Smooth muscle cell (in vitro differentiated cells): Measurements from ENCODE around the gene UNC93B1. TPM values are rescaled to one million over a fixed set of nuclear protein-coding genes. Genes with fewer than 3 reads are reported as not detected.

Experiments used
- DNase-seq: peaks from one replicate; lab custom pipeline; 2025; ENCODE audit not compliant: unreplicated experiment; lab: John Stamatoyannopoulos, UW
- H2AFZ ChIP-seq: fragments of 200-600 bp; sonication (generic); 2 replicates; pipeline ENCODE4 v1.6.0; 2016; ENCODE audit warnings: antibody characterized with exemption, low read depth, mild to moderate bottlenecking
- H3F3A ChIP-seq: fragments of 200-600 bp; sonication (generic); 2 replicates; pipeline ENCODE4 v1.6.0; 2017; ENCODE audit warnings: antibody characterized with exemption, low read depth
- H3K27ac ChIP-seq: fragments of 200-600 bp; sonication (generic); 2 replicates; pipeline ENCODE4 v1.5.1; 2016; ENCODE audit warnings: low read depth, mild to moderate bottlenecking
- H3K27me3 ChIP-seq: fragments of 200-600 bp; sonication (generic); 2 replicates; pipeline ENCODE4 v1.6.1; 2016; ENCODE audit warnings: low read depth, mild to moderate bottlenecking
- H3K36me3 ChIP-seq: fragments of 200-600 bp; sonication (generic); 2 replicates; pipeline ENCODE4 v1.5.1; 2016; ENCODE audit warnings: low read depth
- H3K4me1 ChIP-seq: fragments of 200-600 bp; sonication (generic); 2 replicates; pipeline ENCODE4 v1.5.1; 2016; ENCODE audit warnings: low read depth
- H3K4me2 ChIP-seq: fragments of 200-600 bp; sonication (generic); 2 replicates; pipeline ENCODE4 v1.6.0; 2016; ENCODE audit warnings: mild to moderate bottlenecking
- H3K4me3 ChIP-seq: fragments of 200-600 bp; sonication (generic); 2 replicates; pipeline ENCODE4 v1.5.1; 2016; ENCODE audit warnings: mild to moderate bottlenecking
- H3K79me2 ChIP-seq: fragments of 200-600 bp; sonication (generic); 2 replicates; pipeline ENCODE4 v1.6.0; 2016; ENCODE audit warnings: low read depth, mild to moderate bottlenecking
- H3K9ac ChIP-seq: fragments of 200-600 bp; sonication (generic); 2 replicates; pipeline ENCODE4 v1.6.0; 2016; ENCODE audit warnings: low read depth
- H3K9me3 ChIP-seq: fragments of 200-600 bp; sonication (generic); replicated peaks from 2 replicates; pipeline ENCODE4 v1.5.1; 2016; ENCODE audit warnings: low read depth
- H4K20me1 ChIP-seq: fragments of 200-600 bp; sonication (generic); 2 replicates; pipeline ENCODE4 v1.6.0; 2016; ENCODE audit warnings: low read depth
- WGBS: methylation state at CpG from one replicate; pipeline ENCODE4 v1.1.7; 2016; ENCODE audit warnings: low lambda C conversion rate; 5-methylcytosine and 5-hydroxymethylcytosine counted together
- polyA plus RNA-seq: library from polyadenylated mRNA; unstranded; fragments of >200 nt; fragmentation: Nextera tagmentation; extraction: Ambion mirVana; gene quantifications from 2 replicates; pipeline ENCODE4 v1.2.1, GENCODE V29; 2016
- total RNA-seq: library from RNA; depleted of rRNA; stranded (reverse); fragments of >200 nt; gene quantifications from 2 replicates; pipeline ENCODE4 v1.2.3, GENCODE V29; 2014
- TF ChIP-seq, protein P1 (sequence below): fragments of 200-600 bp; sonication (generic); IDR thresholded peaks from 2 replicates; pipeline ENCODE4 v1.5.1; 2017; ENCODE audit warnings: borderline replicate concordance, mild to moderate bottlenecking, antibody characterized with exemption; ENCODE audit not compliant: insufficient read depth, poor library complexity, severe bottlenecking

The UNC93B1 gene
- total and polyA plus RNA-seq, 2 experiments from 2014 or later, result 17.5 to 33.4 TPM

DNA sequence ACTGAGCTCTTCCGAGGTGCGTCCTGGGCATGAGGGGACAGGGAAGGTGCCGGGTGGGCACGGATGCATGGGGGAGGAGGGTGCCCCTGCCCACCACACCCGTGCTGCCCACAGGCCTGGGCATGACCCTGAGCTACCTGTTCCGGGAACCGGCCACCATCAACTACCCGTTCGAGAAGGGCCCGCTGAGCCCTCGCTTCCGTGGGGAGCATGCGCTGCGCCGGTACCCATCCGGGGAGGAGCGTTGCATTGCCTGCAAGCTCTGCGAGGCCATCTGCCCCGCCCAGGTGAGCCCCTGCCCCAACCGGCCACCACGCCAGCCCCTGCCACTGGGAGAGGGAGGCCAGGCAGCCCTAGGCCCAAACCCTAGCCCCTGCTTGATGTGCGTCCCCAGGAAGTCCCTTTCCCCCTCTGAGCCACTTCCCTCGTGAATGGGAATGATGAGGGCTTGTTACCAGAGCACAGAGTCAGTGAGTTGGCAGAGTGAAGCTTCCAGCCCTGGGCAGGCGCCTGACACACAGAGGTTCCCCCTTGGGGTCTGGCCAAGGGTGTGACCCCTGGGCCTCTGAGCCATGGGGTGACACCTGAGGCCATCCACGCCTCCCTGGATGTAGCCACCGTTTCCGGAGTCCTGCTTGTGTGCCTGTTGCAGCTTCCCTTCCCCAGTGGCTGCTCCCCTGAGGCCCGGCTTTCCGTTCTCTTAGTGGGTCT, 29.3 kb upstream of the UNC93B1 start:
- H3K4me1 ChIP-seq, result peaks cover 17% of the 10 kb centered on the region
- H4K20me1 ChIP-seq, result no peaks in the 10 kb centered on the region
- peaks cover 11% of the 10 kb centered on the region for H3F3A ChIP-seq
- H3K27ac ChIP-seq, result no peak overlapping the region
- H2AFZ ChIP-seq, result no peak overlapping the region
- H3K4me3 ChIP-seq, result no peak overlapping the region
- H3K9me3 ChIP-seq, result no peaks in the 10 kb centered on the region
- H3K27me3 ChIP-seq, result no peaks in the 10 kb centered on the region
- 97% methylated on average over 25 of the region's 29 CpGs for WGBS
- no peaks in the 10 kb centered on the region for H3K36me3 ChIP-seq
- H3K9ac ChIP-seq, result no peak overlapping the region
- H3K79me2 ChIP-seq, result peaks cover 16% of the 10 kb centered on the region
- no peak for DNase-seq
- TF ChIP-seq, protein P1, sequence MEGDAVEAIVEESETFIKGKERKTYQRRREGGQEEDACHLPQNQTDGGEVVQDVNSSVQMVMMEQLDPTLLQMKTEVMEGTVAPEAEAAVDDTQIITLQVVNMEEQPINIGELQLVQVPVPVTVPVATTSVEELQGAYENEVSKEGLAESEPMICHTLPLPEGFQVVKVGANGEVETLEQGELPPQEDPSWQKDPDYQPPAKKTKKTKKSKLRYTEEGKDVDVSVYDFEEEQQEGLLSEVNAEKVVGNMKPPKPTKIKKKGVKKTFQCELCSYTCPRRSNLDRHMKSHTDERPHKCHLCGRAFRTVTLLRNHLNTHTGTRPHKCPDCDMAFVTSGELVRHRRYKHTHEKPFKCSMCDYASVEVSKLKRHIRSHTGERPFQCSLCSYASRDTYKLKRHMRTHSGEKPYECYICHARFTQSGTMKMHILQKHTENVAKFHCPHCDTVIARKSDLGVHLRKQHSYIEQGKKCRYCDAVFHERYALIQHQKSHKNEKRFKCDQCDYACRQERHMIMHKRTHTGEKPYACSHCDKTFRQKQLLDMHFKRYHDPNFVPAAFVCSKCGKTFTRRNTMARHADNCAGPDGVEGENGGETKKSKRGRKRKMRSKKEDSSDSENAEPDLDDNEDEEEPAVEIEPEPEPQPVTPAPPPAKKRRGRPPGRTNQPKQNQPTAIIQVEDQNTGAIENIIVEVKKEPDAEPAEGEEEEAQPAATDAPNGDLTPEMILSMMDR, result no peak
- H3K4me2 ChIP-seq, result no peak overlapping the region

DNA sequence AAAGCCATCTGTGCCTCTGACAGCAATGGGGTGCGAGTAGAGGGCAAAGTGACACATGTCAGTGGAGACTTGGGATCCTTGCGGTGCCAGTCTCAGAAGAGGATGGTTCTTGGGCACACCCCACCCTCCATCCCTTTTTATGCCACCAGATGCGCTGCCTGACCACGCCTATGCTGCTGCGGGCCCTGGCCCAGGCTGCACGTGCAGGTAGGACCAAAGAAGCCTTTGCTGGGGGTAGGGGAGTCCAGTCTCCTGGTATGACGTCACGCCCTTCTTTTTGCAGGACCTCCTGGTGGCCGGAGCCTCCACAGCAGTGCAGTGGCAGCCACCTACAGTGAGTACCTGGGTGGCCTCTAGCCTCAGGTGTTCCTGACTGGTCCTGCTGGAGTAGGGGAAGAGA, 28.1 kb upstream of the UNC93B1 start:
- Histone ChIP-seq H3K36me3 (no peaks in the 10 kb centered on the region), H2AFZ (no peak overlapping the region), H3F3A (peaks cover 11% of the 10 kb centered on the region), H3K4me2 (peak overlapping the region; percentile 94), H3K79me2 (peaks cover 16% of the 10 kb centered on the region), H3K9me3 (no peaks in the 10 kb centered on the region), H3K27me3 (no peaks in the 10 kb centered on the region), H4K20me1 (no peaks in the 10 kb centered on the region), H3K4me3 (no peak overlapping the region), H3K4me1 (peaks cover 17% of the 10 kb centered on the region), H3K9ac (no peak overlapping the region), H3K27ac (no peak overlapping the region)
- DNase-seq, result no peak
- WGBS, result 83% methylated on average over 9 of the region's 9 CpGs
- TF ChIP-seq, protein P1, result no peak

GRCh38 chr11:68031144-68031464, 27.2 kb upstream of the UNC93B1 start:
- H3K4me1 ChIP-seq, result peaks cover 17% of the 10 kb centered on the region

More at GRCh38 chr11:68031144-68031464, 27.2 kb upstream of the UNC93B1 start:
- Histone ChIP-seq H3K27me3 (no peaks in the 10 kb centered on the region), H3K79me2 (peaks cover 16% of the 10 kb centered on the region), H3K27ac (peak overlapping the region; percentile 46), H3K9me3 (no peaks in the 10 kb centered on the region), H2AFZ (peak overlapping the region; percentile 23), H3K36me3 (no peaks in the 10 kb centered on the region), H3K4me3 (peak overlapping the region; percentile 58), H3K9ac (peak overlapping the region; percentile 84), H3K4me2 (peak overlapping the region; percentile 94), H4K20me1 (no peaks in the 10 kb centered on the region), H3F3A (peaks cover 11% of the 10 kb centered on the region)
- TF ChIP-seq, protein P1, result no peak
- 26% methylated on average over 10 of the region's 10 CpGs for WGBS
- DNase-seq, result no peak
